WTC11 (cell line): ENCODE results near the gene TMED3. TPM values are rescaled to one million over a fixed set of nuclear protein-coding genes. Genes with fewer than 3 reads are reported as not detected.

Source experiments
- ATAC-seq: fragments of 200-7000 bp; cut with Tn5 transposase; 2 replicates; pipeline ENCODE4 v1.10.0; 2021; ENCODE audit warnings: mild to moderate bottlenecking, moderate library complexity
- CTCF ChIA-PET: fragments of 300-600 bp; sonication (Branson Sonifier 250); formaldehyde crosslinking; loops from one replicate; lab custom pipeline; 2021; ENCODE audit warnings: antibody characterized with exemption; lab: Charles Lee
- POLR2A ChIA-PET: fragments of 350-600 bp; sonication (Branson Sonifier 250); formaldehyde crosslinking; loops from one replicate; lab custom pipeline; 2021; ENCODE audit warnings: antibody characterized with exemption; lab: Charles Lee
- DNase-seq: peaks from one replicate; pipeline ENCODE4 v3.0.0; 2021; ENCODE audit warnings: low spot score
- H3K27ac Mint-ChIP-seq: 2 replicates; pipeline ENCODE4 v1.8.0; 2021; ENCODE audit warnings: mixed read lengths
- H3K27me3 Mint-ChIP-seq: 2 replicates; pipeline ENCODE4 v1.8.0; 2021; ENCODE audit warnings: low read depth, mild to moderate bottlenecking, moderate library complexity, mixed read lengths
- H3K36me3 Mint-ChIP-seq: 2 replicates; pipeline ENCODE4 v1.8.0; 2021; ENCODE audit warnings: mixed read lengths
- H3K4me1 Mint-ChIP-seq: 2 replicates; pipeline ENCODE4 v1.8.0; 2022; ENCODE audit warnings: mixed read lengths
- H3K4me3 Mint-ChIP-seq: 2 replicates; pipeline ENCODE4 v1.8.0; 2021; ENCODE audit warnings: mild to moderate bottlenecking, moderate library complexity, mixed read lengths
- H3K9me3 Mint-ChIP-seq: 2 replicates; pipeline ENCODE4 v1.8.0; 2021; ENCODE audit warnings: mixed read lengths
- ESRRA ChIP-seq: sonication (generic); formaldehyde crosslinking; IDR thresholded peaks from 2 replicates; pipeline ENCODE4 v1.8.1; 2022; ENCODE audit warnings: mild to moderate bottlenecking, missing genetic modification reagents, borderline replicate concordance
- GABPB1 ChIP-seq: sonication (generic); formaldehyde crosslinking; IDR thresholded peaks from 2 replicates; pipeline ENCODE4 v1.8.1; 2023; ENCODE audit warnings: mild to moderate bottlenecking, missing genetic modification reagents
- JAZF1 ChIP-seq: fragments of 250-450 bp; sonication (Bioruptor Pico); IDR thresholded peaks from 2 replicates; pipeline ENCODE4 v1.9.0; 2021; ENCODE audit warnings: moderate library complexity, mild to moderate bottlenecking, inconsistent platforms
- RELA ChIP-seq: sonication (generic); formaldehyde crosslinking; IDR thresholded peaks from 2 replicates; pipeline ENCODE4 v1.8.1; 2022; ENCODE audit warnings: missing genetic modification reagents, mild to moderate bottlenecking, borderline replicate concordance
- ZNF219 ChIP-seq: sonication (generic); formaldehyde crosslinking; IDR thresholded peaks from 2 replicates; pipeline ENCODE4 v1.8.0; 2023; ENCODE audit warnings: missing genetic modification reagents, mild to moderate bottlenecking, borderline replicate concordance
- ZNF317 ChIP-seq: sonication (generic); formaldehyde crosslinking; IDR thresholded peaks from 2 replicates; pipeline ENCODE4 v1.8.1; 2023; ENCODE audit warnings: low read depth, mild to moderate bottlenecking, moderate library complexity, missing genetic modification reagents, borderline replicate concordance
- total RNA-seq: library from RNA; stranded (reverse); gene quantifications from 3 replicates; pipeline ENCODE4 v1.2.3, GENCODE V29; 2021
- TF ChIP-seq, protein P1 (sequence below): sonication (generic); formaldehyde crosslinking; IDR thresholded peaks from 2 replicates; pipeline ENCODE4 v1.8.1; 2022; ENCODE audit warnings: mild to moderate bottlenecking, missing genetic modification reagents, moderate library complexity, borderline replicate concordance
- TF ChIP-seq, protein P2 (sequence below): sonication (generic); formaldehyde crosslinking; conservative IDR thresholded peaks from 2 replicates; pipeline ENCODE4 v1.8.1; 2022; ENCODE audit warnings: mild to moderate bottlenecking, missing genetic modification reagents
- TF ChIP-seq, protein P3 (sequence below): fragments of 250-450 bp; sonication (Bioruptor Pico); IDR thresholded peaks from 2 replicates; pipeline ENCODE4 v1.8.0; 2021; ENCODE audit warnings: mild to moderate bottlenecking
- TF ChIP-seq, protein P4 (sequence below): sonication (generic); formaldehyde crosslinking; IDR thresholded peaks from 2 replicates; pipeline ENCODE4 v1.8.1; 2022; ENCODE audit warnings: low read depth, missing genetic modification reagents, borderline replicate concordance
- TF ChIP-seq, protein P5 (sequence below): sonication (generic); formaldehyde crosslinking; IDR thresholded peaks from 2 replicates; pipeline ENCODE4 v1.8.1; 2023; ENCODE audit warnings: mild to moderate bottlenecking, missing genetic modification reagents, moderate library complexity
- TF ChIP-seq, protein P6 (sequence below): sonication (generic); formaldehyde crosslinking; IDR thresholded peaks from 2 replicates; pipeline ENCODE4 v1.8.1; 2023; ENCODE audit warnings: mild to moderate bottlenecking, missing genetic modification reagents, moderate library complexity
- TF ChIP-seq, protein P7 (sequence below): sonication (generic); formaldehyde crosslinking; IDR thresholded peaks from 2 replicates; pipeline ENCODE4 v1.8.1; 2023; ENCODE audit warnings: mild to moderate bottlenecking, missing genetic modification reagents
- TF ChIP-seq, protein P8 (sequence below): sonication (generic); formaldehyde crosslinking; IDR thresholded peaks from 2 replicates; pipeline ENCODE4 v1.8.0; 2023; ENCODE audit warnings: missing genetic modification reagents, mild to moderate bottlenecking, borderline replicate concordance

Gene TMED3
- total RNA-seq, 1 experiment from 2014 or later = 51.2 TPM

DNA sequence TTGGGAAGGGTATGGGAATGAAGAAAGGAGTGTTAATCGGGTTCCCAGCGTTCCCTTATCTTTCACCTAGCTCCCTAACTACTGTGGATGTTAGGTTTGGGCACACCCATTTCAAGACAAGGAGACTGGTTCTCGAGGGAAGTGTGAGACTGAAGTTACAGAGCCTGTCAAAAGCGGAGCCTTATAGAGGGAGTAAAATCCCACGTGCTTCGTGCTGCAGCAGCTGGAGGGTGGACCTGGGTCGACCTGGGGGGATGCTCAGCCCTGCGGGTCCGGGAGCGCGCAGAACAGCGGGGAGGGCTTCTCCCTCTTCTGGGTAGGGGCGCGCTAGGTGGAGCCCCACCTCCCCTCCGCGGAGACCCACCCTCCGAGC, 314 bp upstream of the TMED3 start:
- H3K27me3 Mint-ChIP-seq = peaks cover 42% of the 10 kb centered on the region
- no peaks in the 10 kb centered on the region for H3K9me3 Mint-ChIP-seq
- ChIA-PET CTCF (interaction anchor here (0.6 to 2.3 kb wide), 13 partner anchors 14 to 539 kb away, joined by 3 to 9 read pairs (median 4); no protein-coding TSS in a partner anchor), POLR2A (interaction anchor here (0.6 kb wide), 1 partner anchor 100 kb away, joined by 8 read pairs; no protein-coding TSS in a partner anchor)
- no peak for DNase-seq
- peaks cover 25% of the 10 kb centered on the region for H3K36me3 Mint-ChIP-seq
- H3K4me3 Mint-ChIP-seq = peak overlapping the region; percentile 79
- H3K27ac Mint-ChIP-seq = no peak overlapping the region
- ATAC-seq = peak; percentile 65
- peaks cover 12% of the 10 kb centered on the region for H3K4me1 Mint-ChIP-seq
- TF ChIP-seq, protein P1, sequence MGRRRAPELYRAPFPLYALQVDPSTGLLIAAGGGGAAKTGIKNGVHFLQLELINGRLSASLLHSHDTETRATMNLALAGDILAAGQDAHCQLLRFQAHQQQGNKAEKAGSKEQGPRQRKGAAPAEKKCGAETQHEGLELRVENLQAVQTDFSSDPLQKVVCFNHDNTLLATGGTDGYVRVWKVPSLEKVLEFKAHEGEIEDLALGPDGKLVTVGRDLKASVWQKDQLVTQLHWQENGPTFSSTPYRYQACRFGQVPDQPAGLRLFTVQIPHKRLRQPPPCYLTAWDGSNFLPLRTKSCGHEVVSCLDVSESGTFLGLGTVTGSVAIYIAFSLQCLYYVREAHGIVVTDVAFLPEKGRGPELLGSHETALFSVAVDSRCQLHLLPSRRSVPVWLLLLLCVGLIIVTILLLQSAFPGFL (CRISPR knock-in tag) = no peak
- TF ChIP-seq, protein P2, sequence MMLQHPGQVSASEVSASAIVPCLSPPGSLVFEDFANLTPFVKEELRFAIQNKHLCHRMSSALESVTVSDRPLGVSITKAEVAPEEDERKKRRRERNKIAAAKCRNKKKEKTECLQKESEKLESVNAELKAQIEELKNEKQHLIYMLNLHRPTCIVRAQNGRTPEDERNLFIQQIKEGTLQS = no peak
- TF ChIP-seq, protein P3, sequence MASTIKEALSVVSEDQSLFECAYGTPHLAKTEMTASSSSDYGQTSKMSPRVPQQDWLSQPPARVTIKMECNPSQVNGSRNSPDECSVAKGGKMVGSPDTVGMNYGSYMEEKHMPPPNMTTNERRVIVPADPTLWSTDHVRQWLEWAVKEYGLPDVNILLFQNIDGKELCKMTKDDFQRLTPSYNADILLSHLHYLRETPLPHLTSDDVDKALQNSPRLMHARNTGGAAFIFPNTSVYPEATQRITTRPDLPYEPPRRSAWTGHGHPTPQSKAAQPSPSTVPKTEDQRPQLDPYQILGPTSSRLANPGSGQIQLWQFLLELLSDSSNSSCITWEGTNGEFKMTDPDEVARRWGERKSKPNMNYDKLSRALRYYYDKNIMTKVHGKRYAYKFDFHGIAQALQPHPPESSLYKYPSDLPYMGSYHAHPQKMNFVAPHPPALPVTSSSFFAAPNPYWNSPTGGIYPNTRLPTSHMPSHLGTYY (CRISPR knock-in tag) = no peak
- TF ChIP-seq RELA (CRISPR knock-in tag) = no peak
- TF ChIP-seq, protein P4, sequence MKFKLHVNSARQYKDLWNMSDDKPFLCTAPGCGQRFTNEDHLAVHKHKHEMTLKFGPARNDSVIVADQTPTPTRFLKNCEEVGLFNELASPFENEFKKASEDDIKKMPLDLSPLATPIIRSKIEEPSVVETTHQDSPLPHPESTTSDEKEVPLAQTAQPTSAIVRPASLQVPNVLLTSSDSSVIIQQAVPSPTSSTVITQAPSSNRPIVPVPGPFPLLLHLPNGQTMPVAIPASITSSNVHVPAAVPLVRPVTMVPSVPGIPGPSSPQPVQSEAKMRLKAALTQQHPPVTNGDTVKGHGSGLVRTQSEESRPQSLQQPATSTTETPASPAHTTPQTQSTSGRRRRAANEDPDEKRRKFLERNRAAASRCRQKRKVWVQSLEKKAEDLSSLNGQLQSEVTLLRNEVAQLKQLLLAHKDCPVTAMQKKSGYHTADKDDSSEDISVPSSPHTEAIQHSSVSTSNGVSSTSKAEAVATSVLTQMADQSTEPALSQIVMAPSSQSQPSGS = no peak
- no peak for TF ChIP-seq JAZF1 (CRISPR knock-in tag)
- TF ChIP-seq, protein P5, sequence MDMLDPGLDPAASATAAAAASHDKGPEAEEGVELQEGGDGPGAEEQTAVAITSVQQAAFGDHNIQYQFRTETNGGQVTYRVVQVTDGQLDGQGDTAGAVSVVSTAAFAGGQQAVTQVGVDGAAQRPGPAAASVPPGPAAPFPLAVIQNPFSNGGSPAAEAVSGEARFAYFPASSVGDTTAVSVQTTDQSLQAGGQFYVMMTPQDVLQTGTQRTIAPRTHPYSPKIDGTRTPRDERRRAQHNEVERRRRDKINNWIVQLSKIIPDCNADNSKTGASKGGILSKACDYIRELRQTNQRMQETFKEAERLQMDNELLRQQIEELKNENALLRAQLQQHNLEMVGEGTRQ = no peak
- TF ChIP-seq, protein P6, sequence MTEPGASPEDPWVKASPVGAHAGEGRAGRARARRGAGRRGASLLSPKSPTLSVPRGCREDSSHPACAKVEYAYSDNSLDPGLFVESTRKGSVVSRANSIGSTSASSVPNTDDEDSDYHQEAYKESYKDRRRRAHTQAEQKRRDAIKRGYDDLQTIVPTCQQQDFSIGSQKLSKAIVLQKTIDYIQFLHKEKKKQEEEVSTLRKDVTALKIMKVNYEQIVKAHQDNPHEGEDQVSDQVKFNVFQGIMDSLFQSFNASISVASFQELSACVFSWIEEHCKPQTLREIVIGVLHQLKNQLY (CRISPR knock-in tag) = no peak
- TF ChIP-seq ZNF317 = no peak
- TF ChIP-seq, protein P7, sequence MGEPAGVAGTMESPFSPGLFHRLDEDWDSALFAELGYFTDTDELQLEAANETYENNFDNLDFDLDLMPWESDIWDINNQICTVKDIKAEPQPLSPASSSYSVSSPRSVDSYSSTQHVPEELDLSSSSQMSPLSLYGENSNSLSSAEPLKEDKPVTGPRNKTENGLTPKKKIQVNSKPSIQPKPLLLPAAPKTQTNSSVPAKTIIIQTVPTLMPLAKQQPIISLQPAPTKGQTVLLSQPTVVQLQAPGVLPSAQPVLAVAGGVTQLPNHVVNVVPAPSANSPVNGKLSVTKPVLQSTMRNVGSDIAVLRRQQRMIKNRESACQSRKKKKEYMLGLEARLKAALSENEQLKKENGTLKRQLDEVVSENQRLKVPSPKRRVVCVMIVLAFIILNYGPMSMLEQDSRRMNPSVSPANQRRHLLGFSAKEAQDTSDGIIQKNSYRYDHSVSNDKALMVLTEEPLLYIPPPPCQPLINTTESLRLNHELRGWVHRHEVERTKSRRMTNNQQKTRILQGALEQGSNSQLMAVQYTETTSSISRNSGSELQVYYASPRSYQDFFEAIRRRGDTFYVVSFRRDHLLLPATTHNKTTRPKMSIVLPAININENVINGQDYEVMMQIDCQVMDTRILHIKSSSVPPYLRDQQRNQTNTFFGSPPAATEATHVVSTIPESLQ = no peak
- no peak for TF ChIP-seq ESRRA (CRISPR knock-in tag)
- TF ChIP-seq, all 79 proteins: peak for 0

DNA sequence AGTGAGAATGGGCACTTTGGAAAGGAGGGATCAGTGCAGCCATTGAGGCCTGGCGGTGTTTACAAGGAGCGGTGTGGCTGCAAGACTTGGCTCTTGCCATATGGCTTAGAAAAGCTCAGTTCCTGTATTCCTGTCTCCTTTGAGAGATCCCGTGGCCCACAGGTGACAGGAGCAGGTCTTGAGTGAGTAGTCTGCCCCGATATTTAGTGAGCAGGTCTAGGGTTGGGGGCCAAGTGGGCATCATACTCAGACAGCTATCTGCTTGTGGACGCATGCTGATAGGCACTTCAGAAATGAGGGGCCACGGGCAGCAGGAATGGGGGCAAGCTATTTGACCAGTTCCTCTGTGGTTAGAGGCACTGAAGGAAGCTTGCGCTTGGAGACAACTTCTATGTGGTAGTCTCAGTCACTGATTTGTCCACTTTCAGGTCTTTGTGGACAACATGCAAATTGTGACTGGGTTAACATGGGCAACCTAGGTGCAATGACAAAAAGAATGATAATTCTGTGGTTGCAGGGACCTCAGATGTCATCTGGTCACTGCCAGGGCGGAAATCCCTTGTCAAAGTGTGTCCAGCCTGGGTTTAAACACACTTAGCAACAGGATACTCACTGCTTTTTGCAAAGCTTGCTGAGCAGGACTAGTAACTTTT, 1.1 kb downstream of the TMED3 start:
- DNase-seq = no peak
- Mint-ChIP-seq H3K4me1 (peaks cover 12% of the 10 kb centered on the region), H3K4me3 (peak overlapping the region; percentile 86), H3K36me3 (peaks cover 39% of the 10 kb centered on the region), H3K27ac (no peak overlapping the region), H3K9me3 (no peaks in the 10 kb centered on the region), H3K27me3 (peaks cover 35% of the 10 kb centered on the region)
- TF ChIP-seq ZNF219 (CRISPR knock-in tag) (no peak), GABPB1 (no peak)
- TF ChIP-seq, protein P1 (CRISPR knock-in tag) = no peak
- TF ChIP-seq, protein P8, sequence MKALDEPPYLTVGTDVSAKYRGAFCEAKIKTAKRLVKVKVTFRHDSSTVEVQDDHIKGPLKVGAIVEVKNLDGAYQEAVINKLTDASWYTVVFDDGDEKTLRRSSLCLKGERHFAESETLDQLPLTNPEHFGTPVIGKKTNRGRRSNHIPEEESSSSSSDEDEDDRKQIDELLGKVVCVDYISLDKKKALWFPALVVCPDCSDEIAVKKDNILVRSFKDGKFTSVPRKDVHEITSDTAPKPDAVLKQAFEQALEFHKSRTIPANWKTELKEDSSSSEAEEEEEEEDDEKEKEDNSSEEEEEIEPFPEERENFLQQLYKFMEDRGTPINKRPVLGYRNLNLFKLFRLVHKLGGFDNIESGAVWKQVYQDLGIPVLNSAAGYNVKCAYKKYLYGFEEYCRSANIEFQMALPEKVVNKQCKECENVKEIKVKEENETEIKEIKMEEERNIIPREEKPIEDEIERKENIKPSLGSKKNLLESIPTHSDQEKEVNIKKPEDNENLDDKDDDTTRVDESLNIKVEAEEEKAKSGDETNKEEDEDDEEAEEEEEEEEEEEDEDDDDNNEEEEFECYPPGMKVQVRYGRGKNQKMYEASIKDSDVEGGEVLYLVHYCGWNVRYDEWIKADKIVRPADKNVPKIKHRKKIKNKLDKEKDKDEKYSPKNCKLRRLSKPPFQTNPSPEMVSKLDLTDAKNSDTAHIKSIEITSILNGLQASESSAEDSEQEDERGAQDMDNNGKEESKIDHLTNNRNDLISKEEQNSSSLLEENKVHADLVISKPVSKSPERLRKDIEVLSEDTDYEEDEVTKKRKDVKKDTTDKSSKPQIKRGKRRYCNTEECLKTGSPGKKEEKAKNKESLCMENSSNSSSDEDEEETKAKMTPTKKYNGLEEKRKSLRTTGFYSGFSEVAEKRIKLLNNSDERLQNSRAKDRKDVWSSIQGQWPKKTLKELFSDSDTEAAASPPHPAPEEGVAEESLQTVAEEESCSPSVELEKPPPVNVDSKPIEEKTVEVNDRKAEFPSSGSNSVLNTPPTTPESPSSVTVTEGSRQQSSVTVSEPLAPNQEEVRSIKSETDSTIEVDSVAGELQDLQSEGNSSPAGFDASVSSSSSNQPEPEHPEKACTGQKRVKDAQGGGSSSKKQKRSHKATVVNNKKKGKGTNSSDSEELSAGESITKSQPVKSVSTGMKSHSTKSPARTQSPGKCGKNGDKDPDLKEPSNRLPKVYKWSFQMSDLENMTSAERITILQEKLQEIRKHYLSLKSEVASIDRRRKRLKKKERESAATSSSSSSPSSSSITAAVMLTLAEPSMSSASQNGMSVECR = 0 out of 2 replicates have a peak, but pooled peaks have one; percentile 13
- CTCF ChIA-PET = interaction anchor here (0.7 to 1.9 kb wide), 9 partner anchors 15 to 538 kb away, joined by 3 to 9 read pairs (median 4); no protein-coding TSS in a partner anchor
- POLR2A ChIA-PET = no interaction called here
- ATAC-seq = no peak
